HG03457 (cell line): Measurements from ENCODE around the gene PLPP1.
"Not testable (repeated sequence)": the region's sequence is repeated elsewhere in the genome, so short reads cannot be mapped to it uniquely, and the experiment has no call there.

Experiments
- ATAC-seq: cut with Tn5 transposase; IDR thresholded peaks from one replicate; pipeline ENCODE4 v1.9.1; 2021; ENCODE audit warnings: moderate number of reproducible peaks; ENCODE audit not compliant: unreplicated experiment

The PLPP1 gene

GRCh38 chr5:55507574-55507973 is 27.2 kb downstream of the PLPP1 start:
- no peak for ATAC-seq

GRCh38 chr5:55505711-55506110 is 29.1 kb downstream of the PLPP1 start:
- not testable (repeated sequence) for ATAC-seq

- ATAC-seq, result not testable (repeated sequence)
These were observed 30.8 kb downstream of the PLPP1 start for GRCh38 chr5:55503917-55504316.

- ATAC-seq, result no peak
These were observed 32.0 kb downstream of the PLPP1 start for GRCh38 chr5:55502759-55503158.

- ATAC-seq, result no peak
These were observed 36.3 kb downstream of the PLPP1 start for GRCh38 chr5:55498457-55498856.

- no peak for ATAC-seq
These were observed 37.1 kb downstream of the PLPP1 start for GRCh38 chr5:55497712-55498111.

- no peak for ATAC-seq
These were observed 39.5 kb downstream of the PLPP1 start for GRCh38 chr5:55495216-55495615.

- ATAC-seq, result no peak
These were observed 42.3 kb downstream of the PLPP1 start for GRCh38 chr5:55492449-55492848.

- no peak for ATAC-seq
These were observed 49.7 kb downstream of the PLPP1 start for GRCh38 chr5:55485073-55485472.

GRCh38 chr5:55484531-55484930 is 50.2 kb downstream of the PLPP1 start:
- no peak for ATAC-seq

- ATAC-seq, result no peak
These were observed 50.9 kb downstream of the PLPP1 start for GRCh38 chr5:55483885-55484284.

- ATAC-seq, result no peak
These were observed 53.4 kb downstream of the PLPP1 start for GRCh38 chr5:55481293-55481855.

GRCh38 chr5:55480781-55481180 is 54.0 kb downstream of the PLPP1 start:
- ATAC-seq, result no peak

GRCh38 chr5:55472642-55473041 is 62.1 kb downstream of the PLPP1 start:
- no peak for ATAC-seq

- ATAC-seq, result no peak
These were observed 63.3 kb downstream of the PLPP1 start for GRCh38 chr5:55471468-55471867.

GRCh38 chr5:55470282-55470681 is 64.5 kb downstream of the PLPP1 start:
- no peak for ATAC-seq

GRCh38 chr5:55469839-55470238 is 64.9 kb downstream of the PLPP1 start:
- ATAC-seq, result no peak

GRCh38 chr5:55467862-55468551 is 66.8 kb downstream of the PLPP1 start:
- ATAC-seq, result no peak

GRCh38 chr5:55463613-55464012 is 71.2 kb downstream of the PLPP1 start:
- ATAC-seq, result no peak

GRCh38 chr5:55459572-55459971 is 75.2 kb downstream of the PLPP1 start:
- ATAC-seq, result no peak

GRCh38 chr5:55456216-55456895 is 78.4 kb downstream of the PLPP1 start:
- no peak for ATAC-seq

GRCh38 chr5:55454282-55454681 is 80.5 kb downstream of the PLPP1 start:
- ATAC-seq, result no peak
